Hepatocyte (in vitro differentiated cells): ENCODE measurements around the gene EFCAB6. TPM values are rescaled to one million over a fixed set of nuclear protein-coding genes. Genes with fewer than 3 reads are reported as not detected.

Source experiments
- DNase-seq: peaks from one replicate; pipeline ENCODE4 v3.0.0-alpha.2; 2016; ENCODE audit warnings: low spot score
- H2AFZ ChIP-seq: fragments of 200-600 bp; sonication (generic); 2 replicates; pipeline ENCODE4 v1.6.0; 2016; ENCODE audit warnings: antibody characterized with exemption, mild to moderate bottlenecking
- H3K27ac ChIP-seq: fragments of 200-600 bp; sonication (generic); 2 replicates; pipeline ENCODE4 v1.5.1; 2016; ENCODE audit warnings: mild to moderate bottlenecking
- H3K27me3 ChIP-seq: fragments of 200-600 bp; sonication (generic); 2 replicates; pipeline ENCODE4 v1.6.1; 2016
- H3K36me3 ChIP-seq: fragments of 200-600 bp; sonication (generic); replicated peaks from 2 replicates; pipeline ENCODE4 v1.5.1; 2016; ENCODE audit warnings: low read depth; ENCODE audit not compliant: insufficient read depth
- H3K4me1 ChIP-seq: fragments of 200-600 bp; sonication (generic); 2 replicates; pipeline ENCODE4 v1.5.1; 2016; ENCODE audit warnings: mild to moderate bottlenecking, moderate library complexity; ENCODE audit not compliant: insufficient read depth
- H3K4me2 ChIP-seq: fragments of 200-600 bp; sonication (generic); 2 replicates; pipeline ENCODE4 v1.6.0; 2016
- H3K4me3 ChIP-seq: fragments of 200-600 bp; sonication (generic); 2 replicates; pipeline ENCODE4 v1.5.1; 2016; ENCODE audit warnings: mild to moderate bottlenecking
- H3K79me2 ChIP-seq: fragments of 200-600 bp; sonication (generic); 2 replicates; pipeline ENCODE4 v1.6.0; 2017; ENCODE audit warnings: mild to moderate bottlenecking
- H3K9me2 ChIP-seq: fragments of 200-600 bp; sonication (generic); replicated peaks from 2 replicates; pipeline ENCODE4 v1.6.0; 2017; ENCODE audit warnings: mild to moderate bottlenecking; ENCODE audit not compliant: insufficient read depth
- H3K9me3 ChIP-seq: fragments of 200-600 bp; sonication (generic); 2 replicates; pipeline ENCODE4 v1.5.1; 2016; ENCODE audit warnings: low read depth, mild to moderate bottlenecking
- H4K20me1 ChIP-seq: fragments of 200-600 bp; sonication (generic); 2 replicates; pipeline ENCODE4 v1.6.0; 2016; ENCODE audit warnings: mild to moderate bottlenecking; ENCODE audit not compliant: insufficient read depth, poor library complexity, severe bottlenecking
- EZH2 ChIP-seq: fragments of 200-600 bp; sonication (generic); IDR thresholded peaks from 2 replicates; pipeline ENCODE4 v1.6.1; 2016; ENCODE audit warnings: antibody characterized with exemption, mild to moderate bottlenecking, borderline replicate concordance
- EZH2phosphoT487 ChIP-seq: fragments of 200-600 bp; sonication (generic); IDR thresholded peaks from one replicate; pipeline ENCODE4 v1.6.1; 2018; ENCODE audit warnings: antibody characterized with exemption, mild to moderate bottlenecking, low read depth, moderate library complexity; ENCODE audit not compliant: unreplicated experiment, severe bottlenecking
- WGBS: methylation state at CpG from one replicate; pipeline ENCODE4 v1.1.6; 2016; ENCODE audit warnings: low lambda C conversion rate; ENCODE audit errors: missing lambda C conversion rate; 5-methylcytosine and 5-hydroxymethylcytosine counted together
- polyA plus RNA-seq: library from polyadenylated mRNA; unstranded; fragments of >200 nt; fragmentation: Nextera tagmentation; extraction: Ambion mirVana; gene quantifications from 2 replicates; pipeline ENCODE4 v1.2.1, GENCODE V29; 2016
- total RNA-seq: library from RNA; depleted of rRNA; stranded (reverse); fragments of >200 nt; gene quantifications from 2 replicates; pipeline ENCODE4 v1.2.3, GENCODE V29; 2014
- TF ChIP-seq, protein P1 (sequence below): fragments of 200-600 bp; sonication (generic); IDR thresholded peaks from 2 replicates; pipeline ENCODE4 v1.5.1; 2016; ENCODE audit warnings: antibody characterized with exemption, mild to moderate bottlenecking; ENCODE audit not compliant: poor library complexity

EFCAB6 gene
- total and polyA plus RNA-seq, 2 experiments from 2014 or later = 0.59 to 2.1 TPM

DNA sequence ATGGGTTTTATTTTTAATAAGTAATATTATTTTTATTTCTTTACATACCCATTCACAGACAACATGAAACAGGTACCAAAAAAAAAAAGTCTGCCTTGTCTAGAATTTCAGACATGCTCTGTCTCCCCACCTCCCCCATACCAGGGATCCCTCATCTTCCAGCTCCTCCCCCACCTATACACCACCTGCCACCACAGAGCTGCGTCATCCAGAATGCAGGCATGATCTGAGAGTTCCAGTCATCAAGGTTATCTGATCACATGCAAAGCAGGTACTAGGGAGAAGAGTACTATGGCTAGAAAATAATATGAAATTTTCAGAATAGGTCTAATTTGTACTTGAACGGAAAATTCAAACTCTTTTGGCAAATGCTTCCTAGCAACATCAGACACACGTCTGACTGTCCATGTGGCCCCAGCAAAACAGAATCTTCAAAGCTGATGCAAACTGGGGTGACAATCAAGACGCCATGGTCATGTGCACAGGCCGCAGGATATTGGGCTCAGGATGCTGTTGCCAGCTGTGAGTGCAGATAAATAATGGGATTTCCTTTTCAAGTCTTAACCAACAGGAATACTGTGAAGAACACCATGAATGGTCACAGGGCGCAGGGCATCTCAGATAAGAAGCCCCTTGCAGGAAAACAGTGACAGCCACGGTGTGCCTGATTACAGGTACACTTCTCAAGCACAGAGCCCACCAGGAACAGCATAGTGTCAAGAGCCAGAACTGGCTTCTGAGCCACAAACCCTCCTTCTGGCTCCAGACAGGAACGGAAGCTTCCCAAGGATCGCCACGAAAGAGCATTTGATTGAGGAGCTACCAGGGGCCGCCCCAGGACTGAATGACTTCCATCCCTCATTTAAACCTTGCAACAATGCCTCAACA lies 169.5 kb downstream of the EFCAB6 start:
- Histone ChIP-seq H3K9me3 (peaks cover 6% of the 10 kb centered on the region), H3K4me2 (no peak overlapping the region), H2AFZ (no peak overlapping the region), H3K4me3 (no peak overlapping the region), H3K36me3 (no peaks in the 10 kb centered on the region), H3K27ac (no peak overlapping the region), H3K9me2 (no peaks in the 10 kb centered on the region), H3K4me1 (no peaks in the 10 kb centered on the region), H4K20me1 (no peaks in the 10 kb centered on the region), H3K27me3 (no peaks in the 10 kb centered on the region), H3K79me2 (no peaks in the 10 kb centered on the region)
- no peak for TF ChIP-seq EZH2phosphoT487
- TF ChIP-seq, protein P1, sequence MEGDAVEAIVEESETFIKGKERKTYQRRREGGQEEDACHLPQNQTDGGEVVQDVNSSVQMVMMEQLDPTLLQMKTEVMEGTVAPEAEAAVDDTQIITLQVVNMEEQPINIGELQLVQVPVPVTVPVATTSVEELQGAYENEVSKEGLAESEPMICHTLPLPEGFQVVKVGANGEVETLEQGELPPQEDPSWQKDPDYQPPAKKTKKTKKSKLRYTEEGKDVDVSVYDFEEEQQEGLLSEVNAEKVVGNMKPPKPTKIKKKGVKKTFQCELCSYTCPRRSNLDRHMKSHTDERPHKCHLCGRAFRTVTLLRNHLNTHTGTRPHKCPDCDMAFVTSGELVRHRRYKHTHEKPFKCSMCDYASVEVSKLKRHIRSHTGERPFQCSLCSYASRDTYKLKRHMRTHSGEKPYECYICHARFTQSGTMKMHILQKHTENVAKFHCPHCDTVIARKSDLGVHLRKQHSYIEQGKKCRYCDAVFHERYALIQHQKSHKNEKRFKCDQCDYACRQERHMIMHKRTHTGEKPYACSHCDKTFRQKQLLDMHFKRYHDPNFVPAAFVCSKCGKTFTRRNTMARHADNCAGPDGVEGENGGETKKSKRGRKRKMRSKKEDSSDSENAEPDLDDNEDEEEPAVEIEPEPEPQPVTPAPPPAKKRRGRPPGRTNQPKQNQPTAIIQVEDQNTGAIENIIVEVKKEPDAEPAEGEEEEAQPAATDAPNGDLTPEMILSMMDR = no peak
- TF ChIP-seq EZH2 = no peak
- 88% methylated on average over 11 of the region's 11 CpGs for WGBS
- no peak for DNase-seq

DNA sequence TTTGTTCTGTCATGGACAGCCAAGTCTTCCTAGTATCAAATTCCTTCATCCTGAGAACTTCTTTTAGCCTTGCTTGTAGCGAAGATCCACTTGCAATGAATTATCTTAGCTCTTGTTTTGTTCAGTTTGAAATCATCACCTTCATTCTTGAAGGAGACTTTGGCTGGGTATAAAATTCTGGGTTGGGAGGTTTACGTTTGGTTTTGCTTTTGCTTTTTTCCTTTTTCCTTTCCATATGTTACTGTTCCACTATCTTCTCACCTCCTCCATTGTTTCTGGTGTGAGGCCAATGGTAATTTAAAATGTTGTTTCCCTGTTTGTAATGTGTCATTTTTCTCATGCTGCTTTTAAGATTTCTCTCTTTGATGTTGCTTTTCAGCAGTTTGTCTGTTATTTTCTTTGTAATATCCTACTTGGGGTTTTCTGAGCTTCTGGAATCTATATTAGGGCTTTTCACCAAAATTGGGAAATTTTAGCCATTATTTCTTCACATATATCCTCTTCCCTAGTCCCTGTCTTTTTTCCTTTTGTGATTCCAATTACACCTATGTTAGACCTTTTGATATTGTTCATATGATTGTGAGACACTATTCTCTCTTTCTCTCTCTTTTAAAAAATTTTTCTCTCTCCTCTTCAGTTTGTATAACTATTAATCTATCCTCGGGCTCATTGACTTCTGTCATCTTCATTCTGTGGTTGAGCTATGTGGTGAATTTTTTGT lies 172.7 kb downstream of the EFCAB6 start:
- H3K4me1 ChIP-seq = no peaks in the 10 kb centered on the region
- no peak overlapping the region for H2AFZ ChIP-seq
- peaks cover 6% of the 10 kb centered on the region for H3K9me3 ChIP-seq
- H3K79me2 ChIP-seq = no peaks in the 10 kb centered on the region
- no peaks in the 10 kb centered on the region for H3K9me2 ChIP-seq
- no peak overlapping the region for H3K27ac ChIP-seq
- no peaks in the 10 kb centered on the region for H3K27me3 ChIP-seq
- no peak overlapping the region for H3K4me3 ChIP-seq
- no peak for TF ChIP-seq EZH2phosphoT487
- no peak for TF ChIP-seq EZH2
- TF ChIP-seq, protein P1 = no peak
- no peak overlapping the region for H3K4me2 ChIP-seq
- H4K20me1 ChIP-seq = no peaks in the 10 kb centered on the region
- WGBS = 80% methylated on average over 3 of the region's 3 CpGs
- no peak for DNase-seq
- no peaks in the 10 kb centered on the region for H3K36me3 ChIP-seq

DNA sequence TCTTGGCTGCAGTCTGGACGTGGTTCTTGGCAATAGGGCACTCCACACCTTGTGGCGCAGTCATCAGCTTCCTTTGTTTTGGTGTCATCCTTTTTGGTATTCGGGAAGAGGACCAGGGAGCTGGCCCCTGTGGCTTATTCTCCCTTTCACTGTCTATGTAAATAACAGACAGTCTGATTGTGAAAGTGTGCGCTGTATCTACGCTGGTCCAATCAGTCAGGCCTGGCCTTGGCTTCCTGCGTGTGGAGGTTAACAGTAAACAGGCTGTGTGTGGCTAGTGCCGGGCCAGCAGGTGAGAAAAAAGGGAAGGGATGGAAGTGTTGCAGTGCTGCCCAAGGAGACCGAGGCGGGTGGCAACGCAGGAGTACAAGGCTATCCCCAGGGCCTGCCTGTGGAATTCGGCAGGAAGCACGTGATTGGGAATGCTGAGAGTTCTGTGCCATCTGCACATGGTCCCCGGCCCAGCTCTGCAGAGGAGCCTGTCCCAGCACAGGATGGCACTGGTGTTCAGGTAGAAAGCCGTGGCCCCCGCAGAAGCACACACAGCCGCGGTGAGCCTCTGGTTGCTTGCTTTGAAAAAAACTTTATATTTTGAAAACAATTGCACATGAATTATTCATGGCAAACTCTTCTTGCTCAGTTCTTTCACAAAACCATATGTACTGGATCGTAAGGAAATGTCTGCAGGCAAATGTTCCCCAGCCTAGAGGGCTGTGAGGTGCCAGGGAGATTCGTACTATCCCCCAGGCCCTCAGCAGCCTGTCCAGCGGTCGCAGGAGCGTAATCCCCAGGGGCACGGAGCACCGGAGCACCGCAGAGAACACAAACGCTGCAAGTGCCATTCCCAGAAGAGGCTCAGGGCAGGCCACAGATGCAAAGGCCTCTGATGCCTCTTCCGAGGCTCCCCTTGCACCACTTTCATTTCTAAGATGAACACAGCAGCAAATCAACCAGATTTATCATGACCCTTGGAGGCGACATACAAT lies 174.5 kb downstream of the EFCAB6 start:
- Histone ChIP-seq H3K4me2 (no peak overlapping the region), H3K4me1 (no peaks in the 10 kb centered on the region), H3K27me3 (no peaks in the 10 kb centered on the region), H3K79me2 (no peaks in the 10 kb centered on the region), H3K9me3 (peaks cover 6% of the 10 kb centered on the region), H3K4me3 (no peak overlapping the region), H4K20me1 (no peaks in the 10 kb centered on the region), H3K9me2 (no peaks in the 10 kb centered on the region), H3K27ac (no peak overlapping the region), H3K36me3 (no peaks in the 10 kb centered on the region), H2AFZ (no peak overlapping the region)
- TF ChIP-seq EZH2 (no peak), EZH2phosphoT487 (no peak)
- TF ChIP-seq, protein P1 = no peak
- no peak for DNase-seq
- WGBS = 88% methylated on average over 28 of the region's 28 CpGs
